Right lobe of liver (tissue), 4 donors: ENCODE measurements around the gene PPIL6.

Experiments used
- POLR2A ChIP-seq: fragments of 450-650 bp; IDR thresholded peaks from one replicate; pipeline ENCODE4 v1.6.1; 2017; ENCODE audit warnings: antibody characterized with exemption, mild to moderate bottlenecking
- TF ChIP-seq, protein P1 (sequence below), 4 donors: fragments of 200-600 bp in 3 of 4; fragments of 450-650 bp in 1 of 4; IDR thresholded peaks; one replicate each; pipeline versions ENCODE4 v1.5.1 to v1.8.0; 2016 to 2022; ENCODE audit warnings: antibody characterized with exemption in 4 of 4, mild to moderate bottlenecking in 2 of 4
- donor health status: DM: no; HTN: no; CAD: no.
- donor health status: DM: no; HTN: no; CAD: no.
- donor health status: DM: no; HTN: yes; CAD: no.

DNA sequence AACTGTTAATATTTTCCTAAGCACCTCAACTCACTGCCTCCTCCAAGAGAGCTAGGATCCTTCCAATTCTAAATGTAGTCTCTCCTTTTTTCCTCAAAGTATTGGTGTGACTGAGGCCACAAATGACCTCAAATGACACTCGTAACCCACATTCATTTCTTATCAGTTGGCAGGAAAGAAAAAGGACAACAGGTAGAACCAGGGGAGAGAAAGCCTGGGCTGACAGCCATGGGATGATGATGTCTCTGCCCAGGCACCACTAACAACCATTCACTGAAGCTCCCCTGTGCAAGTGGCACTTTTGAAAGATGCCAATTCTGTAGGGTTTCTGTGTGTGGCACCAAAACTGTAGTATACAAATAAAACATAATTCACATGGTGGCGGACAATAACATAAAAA, 35.2 kb upstream of the PPIL6 start:
- TF ChIP-seq, protein P1, sequence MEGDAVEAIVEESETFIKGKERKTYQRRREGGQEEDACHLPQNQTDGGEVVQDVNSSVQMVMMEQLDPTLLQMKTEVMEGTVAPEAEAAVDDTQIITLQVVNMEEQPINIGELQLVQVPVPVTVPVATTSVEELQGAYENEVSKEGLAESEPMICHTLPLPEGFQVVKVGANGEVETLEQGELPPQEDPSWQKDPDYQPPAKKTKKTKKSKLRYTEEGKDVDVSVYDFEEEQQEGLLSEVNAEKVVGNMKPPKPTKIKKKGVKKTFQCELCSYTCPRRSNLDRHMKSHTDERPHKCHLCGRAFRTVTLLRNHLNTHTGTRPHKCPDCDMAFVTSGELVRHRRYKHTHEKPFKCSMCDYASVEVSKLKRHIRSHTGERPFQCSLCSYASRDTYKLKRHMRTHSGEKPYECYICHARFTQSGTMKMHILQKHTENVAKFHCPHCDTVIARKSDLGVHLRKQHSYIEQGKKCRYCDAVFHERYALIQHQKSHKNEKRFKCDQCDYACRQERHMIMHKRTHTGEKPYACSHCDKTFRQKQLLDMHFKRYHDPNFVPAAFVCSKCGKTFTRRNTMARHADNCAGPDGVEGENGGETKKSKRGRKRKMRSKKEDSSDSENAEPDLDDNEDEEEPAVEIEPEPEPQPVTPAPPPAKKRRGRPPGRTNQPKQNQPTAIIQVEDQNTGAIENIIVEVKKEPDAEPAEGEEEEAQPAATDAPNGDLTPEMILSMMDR (IDR thresholded peaks at IDR 0.05): no peak
- TF ChIP-seq POLR2A: no peak
